ENCODE data around the gene TUBB. TPM values are rescaled to one million over a fixed set of nuclear protein-coding genes. Genes with fewer than 3 reads are reported as not detected.

TUBB gene
- total and polyA plus RNA-seq, 9 of the 15 experiments (the other 6 are each of a cell fraction or from before 2014, with no cell fraction given) = 971 to 2,870 (median 1,478) TPM

DNA sequence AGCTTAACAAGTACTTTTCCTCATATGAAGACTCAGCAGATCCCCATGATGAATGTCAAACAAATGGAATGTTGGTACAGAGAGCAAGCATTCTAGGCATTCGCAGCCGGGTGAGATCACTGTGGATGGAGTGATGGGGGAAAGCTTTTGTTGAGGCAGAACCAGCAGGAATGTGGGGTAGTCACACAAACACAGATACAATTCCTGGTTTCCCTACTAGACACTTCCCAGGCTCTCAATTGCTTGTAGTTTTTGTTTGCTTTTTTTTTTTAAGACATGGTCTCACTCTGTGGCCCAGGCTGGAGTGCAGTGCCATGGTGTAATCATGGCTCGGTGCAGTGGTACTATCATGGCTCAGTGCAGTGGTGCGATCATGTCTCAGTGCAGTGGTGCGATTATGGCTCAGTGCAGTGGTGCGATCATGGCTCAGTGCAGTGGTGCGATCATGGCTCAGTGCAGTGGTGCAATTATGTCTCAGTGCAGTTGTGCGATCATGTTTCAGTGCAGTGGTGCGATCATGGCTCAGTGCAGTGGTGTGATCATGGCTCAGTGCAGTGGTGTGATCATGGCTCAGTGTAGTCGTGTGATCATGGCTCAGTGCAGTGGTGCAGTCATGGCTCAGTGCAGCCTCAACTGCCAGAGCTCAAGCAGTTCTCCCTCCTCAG, 39.6 kb downstream of the TUBB start:
- 78% methylated on average over 10 of the region's 10 CpGs for WGBS (ENCODE audit: insufficient coverage, low coverage, missing lambda C conversion rate)
- H3K4me2 ChIP-seq (ENCODE audit: insufficient read depth, low read length) = no peak overlapping the region
- ChIA-PET POLR2A (interaction anchor here (0.8 to 1.3 kb wide), 4 partner anchors 9 to 22 kb away, joined by 3 to 12 read pairs (median 4); partner anchors contain the start of gene IER3), CTCF (ENCODE audit: low intra/inter-chr PET ratio) (no interaction called here)
- no peaks in the 10 kb centered on the region for H3K79me2 ChIP-seq (ENCODE audit: control insufficient read depth, insufficient read depth, low read length)
- peak overlapping the region in 1 of 2 experiments; percentile 31; a peak in 1 of 4 replicates for H3K9ac ChIP-seq (ENCODE audit: insufficient read depth in 1 of 2, low read depth in 2 of 2, low read length in 2 of 2)
- no peak overlapping the region for H3K27ac ChIP-seq (ENCODE audit: extremely low read depth, low read depth, low read length)
- intact Hi-C loops (cut with micrococcal nuclease) (no loop called here), in situ Hi-C loops (cut with MboI) (no loop called here)
- no peaks in the 10 kb centered on the region for H3K9me1 ChIP-seq (ENCODE audit: control insufficient read depth, insufficient read depth, low read length)
- ATAC-seq (no peak), DNase-seq (ENCODE audit: extremely low read depth in 1 of 4, low spot score in 3 of 4) (no peak), FAIRE-seq (no peak)
- H2AFZ ChIP-seq (ENCODE audit: low read depth, low read length) = no peak overlapping the region
- TF ChIP-seq FOXJ3 (CRISPR knock-in tag; IDR thresholded peaks at IDR 0.05) (no peak), MXI1 (IDR thresholded peaks at IDR 0.05; ENCODE audit: low read depth, low read length) (no peak), ZBTB8A (IDR thresholded peaks at IDR 0.05; ENCODE audit: partially characterized antibody) (no peak), EP400 (IDR thresholded peaks at IDR 0.05) (no peak)
- TF ChIP-seq, protein P1, sequence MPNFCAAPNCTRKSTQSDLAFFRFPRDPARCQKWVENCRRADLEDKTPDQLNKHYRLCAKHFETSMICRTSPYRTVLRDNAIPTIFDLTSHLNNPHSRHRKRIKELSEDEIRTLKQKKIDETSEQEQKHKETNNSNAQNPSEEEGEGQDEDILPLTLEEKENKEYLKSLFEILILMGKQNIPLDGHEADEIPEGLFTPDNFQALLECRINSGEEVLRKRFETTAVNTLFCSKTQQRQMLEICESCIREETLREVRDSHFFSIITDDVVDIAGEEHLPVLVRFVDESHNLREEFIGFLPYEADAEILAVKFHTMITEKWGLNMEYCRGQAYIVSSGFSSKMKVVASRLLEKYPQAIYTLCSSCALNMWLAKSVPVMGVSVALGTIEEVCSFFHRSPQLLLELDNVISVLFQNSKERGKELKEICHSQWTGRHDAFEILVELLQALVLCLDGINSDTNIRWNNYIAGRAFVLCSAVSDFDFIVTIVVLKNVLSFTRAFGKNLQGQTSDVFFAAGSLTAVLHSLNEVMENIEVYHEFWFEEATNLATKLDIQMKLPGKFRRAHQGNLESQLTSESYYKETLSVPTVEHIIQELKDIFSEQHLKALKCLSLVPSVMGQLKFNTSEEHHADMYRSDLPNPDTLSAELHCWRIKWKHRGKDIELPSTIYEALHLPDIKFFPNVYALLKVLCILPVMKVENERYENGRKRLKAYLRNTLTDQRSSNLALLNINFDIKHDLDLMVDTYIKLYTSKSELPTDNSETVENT (CRISPR knock-in tag; IDR thresholded peaks at IDR 0.05) = no peak
- TF ChIP-seq, protein P2, sequence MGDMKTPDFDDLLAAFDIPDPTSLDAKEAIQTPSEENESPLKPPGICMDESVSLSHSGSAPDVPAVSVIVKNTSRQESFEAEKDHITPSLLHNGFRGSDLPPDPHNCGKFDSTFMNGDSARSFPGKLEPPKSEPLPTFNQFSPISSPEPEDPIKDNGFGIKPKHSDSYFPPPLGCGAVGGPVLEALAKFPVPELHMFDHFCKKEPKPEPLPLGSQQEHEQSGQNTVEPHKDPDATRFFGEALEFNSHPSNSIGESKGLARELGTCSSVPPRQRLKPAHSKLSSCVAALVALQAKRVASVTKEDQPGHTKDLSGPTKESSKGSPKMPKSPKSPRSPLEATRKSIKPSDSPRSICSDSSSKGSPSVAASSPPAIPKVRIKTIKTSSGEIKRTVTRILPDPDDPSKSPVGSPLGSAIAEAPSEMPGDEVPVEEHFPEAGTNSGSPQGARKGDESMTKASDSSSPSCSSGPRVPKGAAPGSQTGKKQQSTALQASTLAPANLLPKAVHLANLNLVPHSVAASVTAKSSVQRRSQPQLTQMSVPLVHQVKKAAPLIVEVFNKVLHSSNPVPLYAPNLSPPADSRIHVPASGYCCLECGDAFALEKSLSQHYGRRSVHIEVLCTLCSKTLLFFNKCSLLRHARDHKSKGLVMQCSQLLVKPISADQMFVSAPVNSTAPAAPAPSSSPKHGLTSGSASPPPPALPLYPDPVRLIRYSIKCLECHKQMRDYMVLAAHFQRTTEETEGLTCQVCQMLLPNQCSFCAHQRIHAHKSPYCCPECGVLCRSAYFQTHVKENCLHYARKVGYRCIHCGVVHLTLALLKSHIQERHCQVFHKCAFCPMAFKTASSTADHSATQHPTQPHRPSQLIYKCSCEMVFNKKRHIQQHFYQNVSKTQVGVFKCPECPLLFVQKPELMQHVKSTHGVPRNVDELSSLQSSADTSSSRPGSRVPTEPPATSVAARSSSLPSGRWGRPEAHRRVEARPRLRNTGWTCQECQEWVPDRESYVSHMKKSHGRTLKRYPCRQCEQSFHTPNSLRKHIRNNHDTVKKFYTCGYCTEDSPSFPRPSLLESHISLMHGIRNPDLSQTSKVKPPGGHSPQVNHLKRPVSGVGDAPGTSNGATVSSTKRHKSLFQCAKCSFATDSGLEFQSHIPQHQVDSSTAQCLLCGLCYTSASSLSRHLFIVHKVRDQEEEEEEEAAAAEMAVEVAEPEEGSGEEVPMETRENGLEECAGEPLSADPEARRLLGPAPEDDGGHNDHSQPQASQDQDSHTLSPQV (IDR thresholded peaks at IDR 0.05) = no peak
- TF ChIP-seq, protein P3, sequence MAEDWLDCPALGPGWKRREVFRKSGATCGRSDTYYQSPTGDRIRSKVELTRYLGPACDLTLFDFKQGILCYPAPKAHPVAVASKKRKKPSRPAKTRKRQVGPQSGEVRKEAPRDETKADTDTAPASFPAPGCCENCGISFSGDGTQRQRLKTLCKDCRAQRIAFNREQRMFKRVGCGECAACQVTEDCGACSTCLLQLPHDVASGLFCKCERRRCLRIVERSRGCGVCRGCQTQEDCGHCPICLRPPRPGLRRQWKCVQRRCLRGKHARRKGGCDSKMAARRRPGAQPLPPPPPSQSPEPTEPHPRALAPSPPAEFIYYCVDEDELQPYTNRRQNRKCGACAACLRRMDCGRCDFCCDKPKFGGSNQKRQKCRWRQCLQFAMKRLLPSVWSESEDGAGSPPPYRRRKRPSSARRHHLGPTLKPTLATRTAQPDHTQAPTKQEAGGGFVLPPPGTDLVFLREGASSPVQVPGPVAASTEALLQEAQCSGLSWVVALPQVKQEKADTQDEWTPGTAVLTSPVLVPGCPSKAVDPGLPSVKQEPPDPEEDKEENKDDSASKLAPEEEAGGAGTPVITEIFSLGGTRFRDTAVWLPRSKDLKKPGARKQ (CRISPR knock-in tag; IDR thresholded peaks at IDR 0.05) = no peak
- TF ChIP-seq, protein P4, sequence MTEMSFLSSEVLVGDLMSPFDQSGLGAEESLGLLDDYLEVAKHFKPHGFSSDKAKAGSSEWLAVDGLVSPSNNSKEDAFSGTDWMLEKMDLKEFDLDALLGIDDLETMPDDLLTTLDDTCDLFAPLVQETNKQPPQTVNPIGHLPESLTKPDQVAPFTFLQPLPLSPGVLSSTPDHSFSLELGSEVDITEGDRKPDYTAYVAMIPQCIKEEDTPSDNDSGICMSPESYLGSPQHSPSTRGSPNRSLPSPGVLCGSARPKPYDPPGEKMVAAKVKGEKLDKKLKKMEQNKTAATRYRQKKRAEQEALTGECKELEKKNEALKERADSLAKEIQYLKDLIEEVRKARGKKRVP (CRISPR knock-in tag; IDR thresholded peaks at IDR 0.05) = no peak
- TF ChIP-seq, protein P5, sequence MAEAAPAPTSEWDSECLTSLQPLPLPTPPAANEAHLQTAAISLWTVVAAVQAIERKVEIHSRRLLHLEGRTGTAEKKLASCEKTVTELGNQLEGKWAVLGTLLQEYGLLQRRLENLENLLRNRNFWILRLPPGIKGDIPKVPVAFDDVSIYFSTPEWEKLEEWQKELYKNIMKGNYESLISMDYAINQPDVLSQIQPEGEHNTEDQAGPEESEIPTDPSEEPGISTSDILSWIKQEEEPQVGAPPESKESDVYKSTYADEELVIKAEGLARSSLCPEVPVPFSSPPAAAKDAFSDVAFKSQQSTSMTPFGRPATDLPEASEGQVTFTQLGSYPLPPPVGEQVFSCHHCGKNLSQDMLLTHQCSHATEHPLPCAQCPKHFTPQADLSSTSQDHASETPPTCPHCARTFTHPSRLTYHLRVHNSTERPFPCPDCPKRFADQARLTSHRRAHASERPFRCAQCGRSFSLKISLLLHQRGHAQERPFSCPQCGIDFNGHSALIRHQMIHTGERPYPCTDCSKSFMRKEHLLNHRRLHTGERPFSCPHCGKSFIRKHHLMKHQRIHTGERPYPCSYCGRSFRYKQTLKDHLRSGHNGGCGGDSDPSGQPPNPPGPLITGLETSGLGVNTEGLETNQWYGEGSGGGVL (CRISPR knock-in tag; IDR thresholded peaks at IDR 0.05) = no peak
- no peaks in the 10 kb centered on the region for H3K36me3 ChIP-seq (ENCODE audit: control insufficient read depth, insufficient read depth, low read length)
- no TSS peak for BruUV-seq (replicated peaks)
- H3K4me3 ChIP-seq = no peak overlapping the region
- peaks cover 7 to 16% of the 10 kb centered on the region in 2 experiments; a peak in 4 of 5 replicates for H3K4me1 ChIP-seq (replicated peaks in 1 of 2; ENCODE audit: control insufficient read depth in 2 of 2, insufficient read depth in 2 of 2, low read length in 2 of 2)
- no peaks in the 10 kb centered on the region for H3K27me3 ChIP-seq (ENCODE audit: control insufficient read depth in 2 of 2, insufficient read depth in 2 of 2, low read length in 2 of 2)
- H4K20me1 ChIP-seq (replicated peaks; ENCODE audit: control insufficient read depth, insufficient read depth, low read length) = no peaks in the 10 kb centered on the region
- H3K9me3 ChIP-seq (replicated peaks; ENCODE audit: control insufficient read depth, insufficient read depth, low read depth, low read length) = no peaks in the 10 kb centered on the region

All from K562 (cell line).